Right lobe of liver (tissue), 4 donors: ENCODE measurements around the gene MCTP2.

Experiments
- CTCF ChIP-seq, 4 donors: fragments of 200-600 bp in 3 of 4; fragments of 450-650 bp in 1 of 4; IDR thresholded peaks; one replicate each; pipeline versions ENCODE4 v1.5.1 to v1.8.0; 2016 to 2022; ENCODE audit warnings: antibody characterized with exemption in 4 of 4, mild to moderate bottlenecking in 2 of 4
- POLR2A ChIP-seq: fragments of 450-650 bp; IDR thresholded peaks from one replicate; pipeline ENCODE4 v1.6.1; 2017; ENCODE audit warnings: antibody characterized with exemption, mild to moderate bottlenecking
- donor health status: DM: no; HTN: no; CAD: no.
- donor health status: DM: no; HTN: no; CAD: no.
- donor health status: DM: no; HTN: yes; CAD: no.

- TF ChIP-seq CTCF (IDR thresholded peaks at IDR 0.05) = no peak
- no peak for TF ChIP-seq POLR2A
Measured at GRCh38 chr15:94203306-94203705, 28.1 kb upstream of the MCTP2 start.
